ENCODE results near the gene ADGRB3. TPM values are rescaled to one million over a fixed set of nuclear protein-coding genes. Genes with fewer than 3 reads are reported as not detected.

ADGRB3 gene
- total RNA-seq, 4 donors from 2014 or later = 0.30 to 0.94 (median 0.35) TPM

- TF ChIP-seq POLR2A (IDR thresholded peaks at IDR 0.05) = no peak
- no peak for TF ChIP-seq CTCF (IDR thresholded peaks at IDR 0.05)
- 94 to 100% methylated on average over 1 of the region's 1 CpG for WGBS, 2 donors
- intact Hi-C loops (cut with DNase I; ENCODE audit: low total_unique reads) = no loop called here
- DNase-seq (ENCODE audit: low spot score in 2 of 2) = no peak
- no peak overlapping the region for H3K4me3 ChIP-seq (ENCODE audit: low read depth, poor library complexity, severe bottlenecking)
These were observed 676.8 kb downstream of the ADGRB3 start for GRCh38 chr6:69311888-69312287.

- intact Hi-C loops (cut with DNase I; ENCODE audit: low total_unique reads) = no loop called here
- H3K4me3 ChIP-seq (ENCODE audit: low read depth, poor library complexity, severe bottlenecking) = no peak overlapping the region
- no peak for TF ChIP-seq CTCF (IDR thresholded peaks at IDR 0.05)
- no peak for TF ChIP-seq POLR2A (IDR thresholded peaks at IDR 0.05)
- 37 to 48% methylated on average over 1 of the region's 1 CpG for WGBS, 2 donors
- no peak for DNase-seq (ENCODE audit: low spot score in 2 of 2)
These were observed 678.9 kb downstream of the ADGRB3 start for GRCh38 chr6:69314001-69314400.

- DNase-seq (ENCODE audit: low spot score in 2 of 2) = no peak
- intact Hi-C loops (cut with DNase I; ENCODE audit: low total_unique reads) = no loop called here
- TF ChIP-seq CTCF (IDR thresholded peaks at IDR 0.05) (no peak), POLR2A (IDR thresholded peaks at IDR 0.05) (no peak)
- no peak overlapping the region for H3K4me3 ChIP-seq (ENCODE audit: low read depth, poor library complexity, severe bottlenecking)
These were observed 679.4 kb downstream of the ADGRB3 start for GRCh38 chr6:69314531-69314930.

- no peak overlapping the region for H3K4me3 ChIP-seq (ENCODE audit: low read depth, poor library complexity, severe bottlenecking)
- intact Hi-C loops (cut with DNase I; ENCODE audit: low total_unique reads) = no loop called here
- DNase-seq (ENCODE audit: low spot score in 2 of 2) = no peak
- no peak for TF ChIP-seq POLR2A (IDR thresholded peaks at IDR 0.05)
- WGBS, 2 donors = 71 to 79% methylated on average over 2 of the region's 2 CpGs
These were observed 696.8 kb downstream of the ADGRB3 start for GRCh38 chr6:69331886-69332285.

GRCh38 chr6:69337311-69337710, 702.2 kb downstream of the ADGRB3 start:
- TF ChIP-seq CTCF (IDR thresholded peaks at IDR 0.05) (no peak), POLR2A (IDR thresholded peaks at IDR 0.05) (no peak)
- 52 to 54% methylated on average over 3 of the region's 3 CpGs for WGBS, 2 donors
- H3K4me3 ChIP-seq (ENCODE audit: low read depth, poor library complexity, severe bottlenecking) = no peak overlapping the region
- intact Hi-C loops (cut with DNase I; ENCODE audit: low total_unique reads) = no loop called here
- no peak for DNase-seq (ENCODE audit: low spot score in 2 of 2)

- TF ChIP-seq POLR2A (IDR thresholded peaks at IDR 0.05) (no peak), CTCF (IDR thresholded peaks at IDR 0.05) (no peak)
- WGBS, 2 donors = 89 to 91% methylated on average over 5 of the region's 5 CpGs
- intact Hi-C loops (cut with DNase I; ENCODE audit: low total_unique reads) = no loop called here
- DNase-seq (ENCODE audit: low spot score in 2 of 2) = no peak
- H3K4me3 ChIP-seq (ENCODE audit: low read depth, poor library complexity, severe bottlenecking) = no peak overlapping the region
These were observed 703.5 kb downstream of the ADGRB3 start for GRCh38 chr6:69338431-69339162.

All from lower leg skin (tissue), 4 donors.